ENCODE results near the gene HOOK1.

DNA sequence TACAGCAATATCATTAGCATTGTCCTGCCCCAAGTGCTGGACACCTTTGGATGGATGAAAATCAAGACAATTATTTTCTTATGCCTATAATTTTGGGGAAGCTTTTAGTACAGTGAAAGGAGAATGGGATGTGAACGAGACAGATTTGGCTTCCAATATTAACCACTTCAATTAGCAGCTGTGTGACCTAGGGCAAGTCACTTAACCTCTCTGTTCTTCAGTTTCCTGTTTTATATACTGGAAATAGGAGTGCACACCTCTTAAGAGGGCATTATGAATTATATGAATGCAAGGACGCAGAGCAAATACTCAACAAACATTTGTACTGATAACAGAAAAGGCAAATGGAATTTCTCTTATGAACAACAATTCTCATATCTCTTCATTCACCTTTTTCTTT lies 93.3 kb downstream of the HOOK1 start:
- no peak for TF ChIP-seq CTCF (conservative IDR thresholded peaks at IDR 0.05; ENCODE audit: low read length)
- TF ChIP-seq EZH2phosphoT487 (IDR thresholded peaks at IDR 0.05; ENCODE audit: borderline replicate concordance, low read depth, low read length): no peak

All from OCI-LY7 (cell line).